Right renal cortex interstitium (tissue), 3 donors: ENCODE results near the gene ZNRF2. TPM values are rescaled to one million over a fixed set of nuclear protein-coding genes. Genes with fewer than 3 reads are reported as not detected.
"Not testable (repeated sequence)": the region's sequence is repeated elsewhere in the genome, so short reads cannot be mapped to it uniquely, and the experiment has no call there.

Source experiments
- DNase-seq, 3 donors: peaks; one replicate each; pipeline ENCODE4 v3.0.0-alpha.2; 2013; ENCODE audit warnings: low read depth in 3 of 3, low spot score in 2 of 3
- polyA plus RNA-seq, 3 donors: library from polyadenylated mRNA; unstranded; fragments of 120-200 nt; gene quantifications; one replicate each; pipeline ENCODE4 v1.2.1, GENCODE V29; 2013; ENCODE audit not compliant: insufficient read length in 3 of 3

ZNRF2 gene
- polyA plus RNA-seq, 3 donors, result 16.0 to 19.2 (median 18.0) TPM

- no peak for DNase-seq
These were observed 24.1 kb upstream of the ZNRF2 start for GRCh38 chr7:30260246-30260768.

- DNase-seq, result no peak
These were observed 21.2 kb upstream of the ZNRF2 start for GRCh38 chr7:30263090-30263710.

- no peak for DNase-seq
These were observed 20.3 kb upstream of the ZNRF2 start for GRCh38 chr7:30264052-30264451.

GRCh38 chr7:30265189-30265588, 19.2 kb upstream of the ZNRF2 start:
- DNase-seq, result not testable (repeated sequence)

GRCh38 chr7:30266686-30267085, 17.7 kb upstream of the ZNRF2 start:
- no peak for DNase-seq

GRCh38 chr7:30268586-30268985, 15.8 kb upstream of the ZNRF2 start:
- DNase-seq, result no peak

GRCh38 chr7:30269490-30269889, 14.9 kb upstream of the ZNRF2 start:
- no peak for DNase-seq

- DNase-seq, result no peak
These were observed 13.5 kb upstream of the ZNRF2 start for GRCh38 chr7:30270921-30271320.

- DNase-seq, result no peak
These were observed 12.3 kb upstream of the ZNRF2 start for GRCh38 chr7:30272126-30272525.

- no peak for DNase-seq
These were observed 10.8 kb upstream of the ZNRF2 start for GRCh38 chr7:30273552-30273951.

- DNase-seq, result no peak
These were observed 9.8 kb upstream of the ZNRF2 start for GRCh38 chr7:30274641-30275040.

GRCh38 chr7:30276203-30276900, 8.0 kb upstream of the ZNRF2 start:
- no peak for DNase-seq

- DNase-seq, result no peak
These were observed 6.0 kb upstream of the ZNRF2 start for GRCh38 chr7:30278376-30278775.

- no peak for DNase-seq
These were observed 5.3 kb upstream of the ZNRF2 start for GRCh38 chr7:30278849-30279652.

- no peak for DNase-seq
These were observed 4.8 kb upstream of the ZNRF2 start for GRCh38 chr7:30279653-30279904.

- DNase-seq, result no peak
These were observed 3.8 kb upstream of the ZNRF2 start for GRCh38 chr7:30280631-30281030.

- DNase-seq, result no peak
These were observed 3.1 kb upstream of the ZNRF2 start for GRCh38 chr7:30281263-30281662.

- no peak for DNase-seq
These were observed 2.6 kb upstream of the ZNRF2 start for GRCh38 chr7:30281791-30282190.

- DNase-seq, result no peak
These were observed 1.7 kb upstream of the ZNRF2 start for GRCh38 chr7:30282735-30283134.

- no peak for DNase-seq
These were observed 704 bp downstream of the ZNRF2 start for GRCh38 chr7:30285067-30285535.

- peak in 1 of 3 donors; percentile 29 for DNase-seq
These were observed 1.3 kb downstream of the ZNRF2 start for GRCh38 chr7:30285536-30286284.
